Fibroblast of pulmonary artery (primary cell): ENCODE data around the gene PDE1A.
A peak's percentile ranks its signal among the peaks of the same experiment; 100 is the strongest.

ENCODE experiments used
- DNase-seq: peaks from one replicate; pipeline ENCODE4 v3.0.0-alpha.2; 2010; ENCODE audit warnings: low read depth
- H3K4me3 ChIP-seq: replicated peaks from 2 replicates; pipeline ENCODE4 v1.5.1; 2011; ENCODE audit warnings: low read depth, mild to moderate bottlenecking, control low read depth, low read length, moderate library complexity
- TF ChIP-seq, protein P1 (sequence below): IDR thresholded peaks from 2 replicates; pipeline ENCODE4 v1.5.1; 2011; ENCODE audit warnings: mild to moderate bottlenecking, control low read depth, low read length, inconsistent platforms; ENCODE audit errors: missing control alignments

The PDE1A gene

DNA sequence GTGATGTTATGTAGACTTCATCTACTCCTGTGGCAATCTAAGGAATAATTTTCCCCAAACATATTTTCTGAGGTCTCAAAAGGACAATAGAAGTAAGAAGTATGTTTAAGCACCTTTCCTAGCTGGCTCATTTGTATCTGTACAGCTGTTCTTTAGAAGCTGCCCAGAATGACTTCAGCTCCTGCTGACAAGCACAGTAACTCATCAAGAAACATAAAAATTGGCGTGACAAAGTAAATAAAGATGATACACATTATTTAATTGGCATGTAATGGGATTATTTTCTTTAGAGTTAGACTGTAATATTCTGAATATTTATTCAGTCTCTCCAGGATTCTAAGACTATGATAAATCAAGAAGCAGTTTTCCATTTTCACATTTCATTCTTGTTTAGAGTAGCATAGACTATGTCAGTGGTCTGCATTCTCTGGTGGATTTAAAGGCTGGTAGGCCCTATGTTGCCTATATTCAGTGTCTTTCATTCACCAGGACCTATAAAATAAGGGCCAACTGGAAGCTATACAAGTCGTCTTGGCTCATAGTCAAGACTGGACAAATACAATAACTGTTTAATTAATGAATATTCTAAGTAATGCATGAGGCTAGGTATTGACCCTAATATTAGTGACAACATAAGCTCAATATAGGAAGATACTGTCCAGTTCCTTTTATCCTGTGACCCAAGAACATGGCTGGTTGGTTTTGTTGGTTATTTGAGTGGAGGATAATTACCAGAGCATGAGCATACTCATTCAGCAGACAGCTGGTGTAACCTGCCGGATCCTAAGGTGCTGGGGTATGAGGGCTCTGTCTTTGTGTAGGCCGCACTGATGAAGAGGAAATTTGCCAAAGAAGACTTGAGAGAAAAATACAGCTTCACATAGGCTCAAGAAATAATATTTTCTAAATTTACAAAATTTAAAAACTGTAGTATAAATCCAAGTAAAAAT, 107.0 kb downstream of the PDE1A start:
- DNase-seq, result no peak
- TF ChIP-seq, protein P1, sequence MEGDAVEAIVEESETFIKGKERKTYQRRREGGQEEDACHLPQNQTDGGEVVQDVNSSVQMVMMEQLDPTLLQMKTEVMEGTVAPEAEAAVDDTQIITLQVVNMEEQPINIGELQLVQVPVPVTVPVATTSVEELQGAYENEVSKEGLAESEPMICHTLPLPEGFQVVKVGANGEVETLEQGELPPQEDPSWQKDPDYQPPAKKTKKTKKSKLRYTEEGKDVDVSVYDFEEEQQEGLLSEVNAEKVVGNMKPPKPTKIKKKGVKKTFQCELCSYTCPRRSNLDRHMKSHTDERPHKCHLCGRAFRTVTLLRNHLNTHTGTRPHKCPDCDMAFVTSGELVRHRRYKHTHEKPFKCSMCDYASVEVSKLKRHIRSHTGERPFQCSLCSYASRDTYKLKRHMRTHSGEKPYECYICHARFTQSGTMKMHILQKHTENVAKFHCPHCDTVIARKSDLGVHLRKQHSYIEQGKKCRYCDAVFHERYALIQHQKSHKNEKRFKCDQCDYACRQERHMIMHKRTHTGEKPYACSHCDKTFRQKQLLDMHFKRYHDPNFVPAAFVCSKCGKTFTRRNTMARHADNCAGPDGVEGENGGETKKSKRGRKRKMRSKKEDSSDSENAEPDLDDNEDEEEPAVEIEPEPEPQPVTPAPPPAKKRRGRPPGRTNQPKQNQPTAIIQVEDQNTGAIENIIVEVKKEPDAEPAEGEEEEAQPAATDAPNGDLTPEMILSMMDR, result no peak
- no peak overlapping the region for H3K4me3 ChIP-seq

DNA sequence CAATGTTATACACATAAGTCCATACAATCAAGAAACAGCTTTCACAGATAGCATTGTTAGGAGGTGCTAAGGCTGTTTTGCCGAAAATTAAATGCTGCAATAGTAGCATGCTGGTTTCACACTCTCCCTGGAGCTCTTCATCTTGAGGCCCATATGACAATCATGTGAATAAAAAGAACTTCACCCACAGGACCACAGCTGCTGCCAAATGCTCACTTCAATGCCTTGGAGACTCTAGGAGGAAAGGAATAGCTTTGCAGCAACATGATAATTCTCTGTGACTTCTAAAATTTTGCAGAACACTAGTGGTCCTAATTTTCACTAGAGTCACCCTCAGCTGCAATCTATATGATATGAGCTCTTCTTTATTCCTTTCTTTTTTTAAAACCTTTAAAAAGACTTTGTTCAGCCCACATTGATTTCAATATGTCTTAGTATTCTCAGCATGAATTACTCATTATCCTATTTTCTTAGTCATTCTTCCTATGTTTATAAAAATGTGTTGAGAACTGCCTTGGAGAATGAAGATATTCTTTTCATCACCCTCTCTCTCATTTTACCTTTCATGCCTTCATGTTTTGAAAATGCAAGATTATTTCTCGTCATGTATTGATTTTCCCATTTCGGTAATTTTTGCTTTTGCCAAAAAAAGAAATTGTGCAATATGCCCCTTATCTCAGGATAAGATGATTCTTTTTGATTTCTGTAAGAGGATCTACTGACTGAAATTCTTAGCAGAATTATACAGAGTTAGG, 108.2 kb downstream of the PDE1A start:
- peak; percentile 25 for DNase-seq
- H3K4me3 ChIP-seq, result no peak overlapping the region
- TF ChIP-seq, protein P1, result no peak

DNA sequence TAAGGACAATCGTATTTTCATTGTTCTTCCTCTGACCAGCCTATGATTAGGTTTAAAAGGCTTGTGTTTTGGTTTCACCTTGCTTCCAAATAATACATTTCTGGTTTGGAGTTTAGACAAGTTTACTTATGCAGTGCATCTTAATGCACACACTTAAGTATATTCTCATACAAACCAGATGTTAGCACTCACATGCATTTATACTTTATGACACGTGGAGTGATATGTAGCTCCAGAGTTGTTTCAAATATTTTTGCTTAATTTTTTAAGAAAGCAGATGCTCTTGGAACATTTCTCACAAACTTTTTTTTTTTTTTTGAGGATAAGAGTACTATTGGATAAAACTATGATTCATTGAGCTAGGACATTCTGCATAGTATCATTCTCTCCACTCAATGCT, 109.9 kb downstream of the PDE1A start:
- DNase-seq, result no peak
- H3K4me3 ChIP-seq, result no peak overlapping the region
- TF ChIP-seq, protein P1, result no peak

GRCh38 chr2:182302972-182303371, 123.9 kb downstream of the PDE1A start:
- no peak overlapping the region for H3K4me3 ChIP-seq
- TF ChIP-seq, protein P1, result no peak
- no peak for DNase-seq

DNA sequence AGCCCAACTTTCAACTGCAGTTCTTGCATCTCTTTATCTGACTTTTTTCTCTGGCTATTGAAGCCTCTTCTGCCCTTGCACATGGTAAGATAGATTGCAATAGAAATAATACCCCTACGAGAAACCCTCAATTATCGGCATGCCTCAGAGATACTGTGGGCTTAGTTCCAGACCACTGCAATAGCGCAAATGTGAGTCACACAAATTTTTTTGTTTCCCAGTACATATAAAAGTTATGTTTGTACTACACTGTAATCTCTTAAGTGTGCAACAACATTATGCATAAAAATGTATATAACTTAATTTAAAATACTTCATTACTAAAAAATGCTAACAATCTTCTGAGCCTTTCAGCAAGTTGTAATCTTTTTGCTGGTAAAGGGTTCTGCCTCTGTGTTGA, 124.7 kb downstream of the PDE1A start:
- peak; percentile 84 for DNase-seq
- TF ChIP-seq, protein P1, result no peak
- H3K4me3 ChIP-seq, result no peak overlapping the region

- H3K4me3 ChIP-seq, result no peak overlapping the region
- TF ChIP-seq, protein P1, result peak; percentile 4
- peak; percentile 61 for DNase-seq
Observed at GRCh38 chr2:182301093-182301492, 125.7 kb downstream of the PDE1A start.
